HG02678 (cell line): ENCODE data around the gene CD300H.
"Not testable (repeated sequence)": the region's sequence is repeated elsewhere in the genome, so short reads cannot be mapped to it uniquely, and the experiment has no call there.

Experiments used
- ATAC-seq: cut with Tn5 transposase; IDR thresholded peaks from one replicate; pipeline ENCODE4 v1.9.1; 2021; ENCODE audit warnings: mild to moderate bottlenecking, moderate library complexity; ENCODE audit not compliant: unreplicated experiment

The CD300H gene

DNA sequence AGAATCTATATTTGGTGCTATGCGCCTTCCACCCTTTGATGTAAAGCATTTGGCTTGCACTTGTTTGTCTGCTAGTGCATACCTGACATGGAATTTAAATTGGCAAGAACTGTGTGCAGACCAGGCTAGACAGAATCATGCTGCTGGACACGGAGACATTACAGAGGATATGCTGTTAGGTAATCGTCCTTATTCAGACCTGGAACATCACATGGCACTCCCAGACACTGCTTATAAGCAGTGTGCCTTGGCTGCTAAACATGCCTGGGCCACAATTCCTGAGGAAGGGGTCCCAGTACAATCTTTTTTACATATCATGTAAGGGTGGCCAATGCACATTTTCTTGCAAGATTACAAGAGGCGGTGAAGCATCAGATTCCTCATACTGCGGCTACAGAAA lies 18.4 kb upstream of the CD300H start:
- no peak for ATAC-seq

- ATAC-seq, result no peak
Measured at GRCh38 chr17:74584292-74585060, 17.2 kb upstream of the CD300H start.

GRCh38 chr17:74582633-74583032 lies 15.3 kb upstream of the CD300H start:
- no peak for ATAC-seq

- ATAC-seq, result no peak
Measured at GRCh38 chr17:74579900-74580299, 12.6 kb upstream of the CD300H start.

GRCh38 chr17:74578979-74579378 lies 11.7 kb upstream of the CD300H start:
- no peak for ATAC-seq

GRCh38 chr17:74574489-74575142 lies 7.3 kb upstream of the CD300H start:
- ATAC-seq, result no peak

- ATAC-seq, result not testable (repeated sequence)
Measured at GRCh38 chr17:74573635-74574034, 6.3 kb upstream of the CD300H start.

DNA sequence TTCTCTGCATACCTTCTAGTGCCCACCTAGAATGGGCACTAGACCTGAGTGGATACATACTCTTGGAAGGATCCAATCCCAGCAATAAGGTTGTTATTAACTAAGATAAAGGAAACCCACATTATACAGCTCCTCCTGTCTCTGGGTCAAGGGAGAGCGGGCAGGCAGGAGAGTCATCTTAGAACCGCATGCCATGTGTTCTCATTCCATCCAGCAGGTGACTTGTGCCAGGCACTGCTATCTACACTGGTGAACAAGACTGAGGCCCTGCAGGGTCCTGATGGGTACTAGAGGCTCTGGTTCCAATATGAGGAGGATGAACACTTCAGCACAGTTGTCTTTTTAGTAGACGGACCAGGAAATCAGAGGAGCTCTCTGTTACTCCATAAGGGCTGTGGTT lies 5.9 kb upstream of the CD300H start:
- ATAC-seq, result no peak

DNA sequence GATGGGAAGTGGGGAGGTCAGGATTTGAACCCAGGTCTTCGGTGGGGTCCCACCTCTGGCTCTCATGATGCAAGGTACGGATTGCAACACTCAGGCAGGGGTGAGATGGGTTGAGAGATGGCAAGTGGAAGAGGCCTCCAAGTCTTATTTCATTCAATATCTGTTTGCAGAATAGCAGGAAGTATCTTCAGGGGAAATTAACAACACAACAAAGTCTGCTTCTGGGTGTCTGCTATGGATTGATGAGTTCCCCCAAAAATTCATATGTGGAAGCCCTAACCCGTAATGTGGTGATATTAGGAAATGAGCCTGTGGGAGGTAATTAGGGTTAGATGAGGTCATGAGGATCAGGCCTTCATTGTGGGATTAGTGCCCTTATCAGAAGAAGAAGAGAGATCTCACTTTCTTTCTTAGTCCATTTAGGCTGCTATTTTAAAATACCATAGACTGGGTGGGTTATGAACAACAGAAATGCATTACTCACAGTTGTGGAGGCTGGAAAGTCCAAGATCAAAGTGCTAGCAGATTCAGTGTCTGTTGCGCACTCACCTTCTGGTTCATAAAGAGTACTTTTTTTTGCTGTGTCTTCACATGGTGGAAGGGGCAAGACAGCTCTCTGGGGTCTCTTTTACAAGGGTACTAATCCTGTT lies 4.4 kb upstream of the CD300H start:
- ATAC-seq, result no peak

DNA sequence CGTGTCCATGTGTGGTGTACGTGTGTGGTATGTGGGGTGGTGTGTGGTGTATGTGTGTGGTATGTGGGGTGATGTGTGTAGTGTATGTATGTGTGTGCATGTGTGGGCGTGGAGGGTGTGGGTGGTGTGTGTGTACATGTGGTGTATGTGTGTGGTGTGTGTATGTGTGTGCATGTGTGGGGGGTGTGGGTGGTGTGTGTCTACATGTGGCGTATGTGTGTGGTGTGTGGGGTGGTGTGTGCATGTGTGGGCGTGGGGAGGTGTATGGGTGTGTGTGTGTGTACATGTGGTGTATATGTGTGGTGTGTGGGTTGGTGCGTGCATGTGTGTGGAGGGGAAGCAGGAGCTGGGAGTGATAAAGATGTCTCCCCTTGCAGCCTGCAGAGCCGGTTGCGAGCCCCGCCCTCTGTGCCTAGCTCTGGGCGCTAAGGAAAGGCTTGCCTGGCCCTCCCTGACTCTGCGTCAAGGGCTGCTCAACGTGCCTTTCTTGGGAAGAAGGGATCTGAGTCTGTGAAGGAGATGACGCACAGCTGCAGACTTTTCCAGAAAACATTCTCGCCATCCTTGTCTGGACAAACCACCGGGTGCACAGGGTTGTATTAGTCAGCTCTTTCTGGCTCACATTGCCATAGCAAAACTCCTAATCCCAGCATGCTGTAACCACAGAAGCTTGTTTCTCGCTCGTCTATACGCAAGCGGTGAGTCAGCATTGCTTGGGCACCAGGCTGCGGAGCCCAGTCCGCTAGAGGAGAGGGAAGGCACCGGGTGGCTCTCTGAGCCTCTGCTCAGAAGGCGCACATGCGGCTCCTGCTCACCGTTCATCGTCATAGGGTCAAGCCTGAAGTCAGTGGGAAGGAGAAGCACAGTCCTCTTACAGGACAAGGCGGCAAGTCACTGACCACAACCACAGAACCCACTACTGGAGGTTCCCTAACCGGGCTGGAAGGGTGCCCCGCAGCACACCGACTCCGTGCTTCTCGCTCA lies 2.0 kb upstream of the CD300H start:
- no peak for ATAC-seq

- ATAC-seq, result no peak
Measured at GRCh38 chr17:74568106-74568873, 981 bp upstream of the CD300H start.

GRCh38 chr17:74566132-74566753 lies 1.1 kb downstream of the CD300H start:
- ATAC-seq, result no peak

- no peak for ATAC-seq
Measured at GRCh38 chr17:74565126-74565525, 2.2 kb downstream of the CD300H start.

DNA sequence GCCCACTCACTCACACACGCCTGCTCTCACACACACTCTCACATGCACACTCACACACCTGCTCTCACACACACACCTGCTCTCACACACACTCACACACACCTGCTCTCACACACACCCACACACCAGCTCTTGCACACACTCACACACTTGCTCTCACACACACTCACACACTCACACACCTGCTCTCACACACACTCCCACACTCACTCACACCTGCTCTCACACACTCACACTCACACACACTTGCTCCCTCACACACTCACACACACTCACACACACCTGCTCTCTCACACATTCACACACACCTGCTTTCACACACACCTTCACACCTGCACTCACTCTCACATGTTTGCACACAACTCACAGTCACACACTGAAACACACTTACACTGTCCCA lies 4.0 kb downstream of the CD300H start:
- ATAC-seq, result no peak

- no peak for ATAC-seq
Measured at GRCh38 chr17:74561586-74561985, 5.7 kb downstream of the CD300H start.

- no peak for ATAC-seq
Measured at GRCh38 chr17:74558882-74559519, 8.3 kb downstream of the CD300H start.

GRCh38 chr17:74558402-74558801 lies 8.9 kb downstream of the CD300H start:
- not testable (repeated sequence) for ATAC-seq

GRCh38 chr17:74555427-74555940 lies 11.8 kb downstream of the CD300H start:
- no peak for ATAC-seq

DNA sequence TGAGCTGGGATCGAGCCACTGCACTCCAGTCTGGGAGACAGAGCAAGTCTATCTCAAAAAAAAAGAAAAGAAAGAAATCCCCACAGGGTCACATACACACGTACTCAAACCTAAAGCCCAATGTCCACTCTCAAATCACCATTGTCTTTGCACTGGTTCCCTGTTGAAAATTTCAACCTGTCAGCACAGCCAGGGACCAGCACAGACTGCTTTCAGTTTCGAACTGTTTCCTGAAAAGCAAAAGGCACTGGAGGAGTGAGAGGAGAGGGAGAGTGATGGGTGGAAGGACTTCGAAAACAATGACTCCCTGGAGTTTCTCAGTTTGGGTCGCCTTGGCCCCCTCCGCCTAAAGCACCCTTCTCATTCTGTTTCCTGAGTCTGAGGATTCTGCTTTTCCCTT lies 12.4 kb downstream of the CD300H start:
- ATAC-seq, result no peak
